Heart left ventricle (tissue), 16 donors: ENCODE results near the gene C4orf54. TPM values are rescaled to one million over a fixed set of nuclear protein-coding genes. Genes with fewer than 3 reads are reported as not detected.

ENCODE experiments used
- ATAC-seq, 4 donors: fragments of 200-7000 bp; cut with Tn5 transposase; one replicate each; pipeline ENCODE4 v1.9.1; 2020 to 2022; ENCODE audit warnings: moderate library complexity in 4 of 4, mild to moderate bottlenecking in 3 of 4, moderate number of reproducible peaks in 1 of 4
- DNase-seq, 5 donors: peaks; one replicate each; pipeline ENCODE4 v3.0.0-alpha.2; 2020
- H3K27ac ChIP-seq, 12 donors: fragments of 200-600 bp; sonication (generic) in 4 of 12; one replicate each; pipeline versions ENCODE4 v1.5.0 to v1.8.0; 2016 to 2022; ENCODE audit warnings: mild to moderate bottlenecking in 2 of 12
- H3K27me3 ChIP-seq, 9 donors: fragments of 200-600 bp; sonication (generic) in 2 of 9; one replicate each; pipeline versions ENCODE4 v1.5.1 to v1.8.0; 2016 to 2022; ENCODE audit warnings: mild to moderate bottlenecking in 3 of 9
- H3K36me3 ChIP-seq, 9 donors: fragments of 200-600 bp; sonication (generic) in 2 of 9; one replicate each; pipeline versions ENCODE4 v1.5.0 to v1.8.0; 2018 to 2022; ENCODE audit warnings: mild to moderate bottlenecking in 2 of 9
- H3K4me1 ChIP-seq, 12 donors: fragments of 200-600 bp; sonication (generic) in 4 of 12; one replicate each; pipeline versions ENCODE4 v1.5.0 to v1.8.0; 2016 to 2022; ENCODE audit warnings: mild to moderate bottlenecking in 3 of 12
- H3K4me3 ChIP-seq, 12 donors: fragments of 200-600 bp; sonication (generic) in 4 of 12; one replicate each; pipeline versions ENCODE4 v1.5.0 to v1.8.0; 2017 to 2022; ENCODE audit warnings: mild to moderate bottlenecking in 9 of 12, moderate library complexity in 4 of 12
- H3K9me3 ChIP-seq, 12 donors: fragments of 200-600 bp; sonication (generic) in 4 of 12; one replicate each; pipeline versions ENCODE4 v1.5.0 to v1.8.0; 2016 to 2022; ENCODE audit warnings: mild to moderate bottlenecking in 1 of 12
- CTCF ChIP-seq, 12 donors: fragments of 200-600 bp; sonication (generic) in 4 of 12; IDR thresholded peaks; one replicate each; pipeline versions ENCODE4 v1.5.0 to v1.8.0; 2018 to 2022; ENCODE audit warnings: antibody characterized with exemption in 12 of 12, mild to moderate bottlenecking in 5 of 12
- POLR2A ChIP-seq, 2 donors: fragments of 450-650 bp; IDR thresholded peaks; one replicate each; pipeline ENCODE4 v1.6.1; 2017; ENCODE audit warnings: antibody characterized with exemption in 2 of 2, mild to moderate bottlenecking in 2 of 2, moderate library complexity in 2 of 2
- WGBS, 4 donors: extraction: QIAGEN DNeasy Blood & Tissue Kit in 2 of 4; methylation state at CpG; one replicate each; pipeline versions ENCODE4 v1.1.5 to v1.1.7; 2013 to 2018; 5-methylcytosine and 5-hydroxymethylcytosine counted together
- intact Hi-C, 10 donors: fragments of 100-400 bp; cut with DNase I; formaldehyde crosslinking; loops; one replicate each; pipeline versions ENCODE4 v1.11.1 to v1.14.2; 2022
- polyA plus RNA-seq, 2 donors: library from polyadenylated mRNA; stranded (reverse); fragments of 200-250 nt; gene quantifications; one replicate each; pipeline ENCODE4 v1.2.3, GENCODE V29; 2013
- total RNA-seq, 9 donors: library from RNA; depleted of rRNA in 2 of 9; stranded (reverse); fragments of >200 nt in 2 of 9; fragmentation: NEBNext Ultra II Directional in 3 of 9; extraction: Animal tissue kit (Norgen Biotek cat#: 25700) in 3 of 9; gene quantifications; one replicate each; pipeline versions ENCODE4 v1.1.0 to v1.2.4, GENCODE V29; 2016 to 2023
- donor health status: ischemic (EF 13 %, LVEDD 7.1; RV severe dilation, severe dysfunction).
- donor health status: healthy with polysubstance abuse.
- donor health status: DM: no; HTN: yes; CAD: no.
- donor health status: DM: no; HTN: no; CAD: no.
- donor health status: ischemic (EF 25% LVEDD 6.9; RV normal size, moderate dysfunction).
- donor health status: ischemic (EF 25% LVEDD 5.7; RV mildly dilated, moderate dysfunction).
- donor health status: healthy.
- donor health status: DM: yes; HTN: yes; CAD: no.
- donor health status: ischemic (EF 35%, LVEDD 5.7; RV mildly dilated, moderate dysfunction).
- donor health status: nonischemic (EF 11% LVEDD 7.7; RV severe dilation, severe dysfunction).
- donor health status: DM: yes; HTN: yes; CAD: no.
- donor health status: PGD.
- donor health status: ischemic (EF 29% LVEDD 5.4; RV normal size, mild dysfunction).
- donor health status: nonischemic (EF 23%, LVEDD 6.1; RV moderate dilation, normal function).

C4orf54 gene
- total and polyA plus RNA-seq, 11 donors: 0.60 to 112 (median 1.9) TPM

GRCh38 chr4:99642725-99643489 lies 14.7 kb downstream of the C4orf54 start:
- H3K36me3 ChIP-seq: no peaks in the 10 kb centered on the region
- ATAC-seq (peak; percentile 96 to 99 (median 98)), DNase-seq (peak; percentile 74 to 89 (median 76))
- no peaks in the 10 kb centered on the region for H3K27me3 ChIP-seq
- WGBS, 4 donors: 22 to 40% (median 35%) methylated on average over 4 to 7 of the region's 7 CpGs
- peaks cover 0 to 23% (median 3%) of the 10 kb centered on the region in 12 donors for H3K4me1 ChIP-seq
- H3K27ac ChIP-seq: peak overlapping the region; percentile 4 to 69 (median 46)
- intact Hi-C loops: loop anchor here in 3 of 10 donors (5.0 to 10.0 kb wide), 4 partner anchors 78 to 162 kb away; partner anchors contain the start of gene TRMT10A (in 2 of the 3)
- H3K9me3 ChIP-seq: no peaks in the 10 kb centered on the region
- H3K4me3 ChIP-seq: no peak overlapping the region
- TF ChIP-seq POLR2A (IDR thresholded peaks at IDR 0.05): no peak
- TF ChIP-seq CTCF (IDR thresholded peaks at IDR 0.05): no peak

GRCh38 chr4:99640676-99641075 lies 17.0 kb downstream of the C4orf54 start:
- TF ChIP-seq POLR2A (IDR thresholded peaks at IDR 0.05) (no peak), CTCF (IDR thresholded peaks at IDR 0.05) (no peak)
- Histone ChIP-seq H3K36me3 (no peaks in the 10 kb centered on the region), H3K4me3 (no peak overlapping the region), H3K27me3 (no peaks in the 10 kb centered on the region), H3K27ac (no peak overlapping the region), H3K4me1 (peaks cover 0 to 17% (median 3%) of the 10 kb centered on the region in 12 donors), H3K9me3 (no peaks in the 10 kb centered on the region)
- intact Hi-C loops: loop anchor here in 3 of 10 donors (5.0 to 10.0 kb wide), 4 partner anchors 76 to 164 kb away; partner anchors contain the start of gene TRMT10A (in 2 of the 3)
- 65 to 81% (median 72%) methylated on average over 2 of the region's 2 CpGs for WGBS, 4 donors
- no peak for ATAC-seq
- DNase-seq: no peak

GRCh38 chr4:99637174-99637573 lies 20.5 kb downstream of the C4orf54 start:
- Histone ChIP-seq H3K27me3 (no peaks in the 10 kb centered on the region), H3K36me3 (no peaks in the 10 kb centered on the region), H3K9me3 (peaks cover 0 to 3% (median 0%) of the 10 kb centered on the region in 12 donors), H3K4me3 (no peak overlapping the region), H3K27ac (no peak overlapping the region), H3K4me1 (peaks cover 0 to 3% (median 0%) of the 10 kb centered on the region in 12 donors)
- DNase-seq (no peak), ATAC-seq (no peak)
- 46 to 67% (median 60%) methylated on average over 5 of the region's 5 CpGs for WGBS, 4 donors
- intact Hi-C loops: no loop called here
- TF ChIP-seq CTCF (IDR thresholded peaks at IDR 0.05) (no peak), POLR2A (IDR thresholded peaks at IDR 0.05) (no peak)

- DNase-seq (no peak), ATAC-seq (no peak)
- H3K4me3 ChIP-seq: no peak overlapping the region
- H3K36me3 ChIP-seq: no peaks in the 10 kb centered on the region
- H3K27me3 ChIP-seq: no peaks in the 10 kb centered on the region
- no peak for TF ChIP-seq POLR2A (IDR thresholded peaks at IDR 0.05)
- TF ChIP-seq CTCF (IDR thresholded peaks at IDR 0.05): no peak
- no peak overlapping the region for H3K27ac ChIP-seq
- no peaks in the 10 kb centered on the region for H3K4me1 ChIP-seq
- intact Hi-C loops: no loop called here
- peaks cover 0 to 3% (median 0%) of the 10 kb centered on the region in 12 donors for H3K9me3 ChIP-seq
- 78 to 90% (median 82%) methylated on average over 2 of the region's 2 CpGs for WGBS, 4 donors
These were observed 21.2 kb downstream of the C4orf54 start for GRCh38 chr4:99636422-99636821.
